HepG2 (cell line): ENCODE results near the gene TMEM86B. TPM values are rescaled to one million over a fixed set of nuclear protein-coding genes. Genes with fewer than 3 reads are reported as not detected.

Experiments used
- CENPBD1 ChIP-seq: sonication (generic); formaldehyde crosslinking; IDR thresholded peaks from 2 replicates; pipeline ENCODE4 v1.8.0; 2022; ENCODE audit warnings: missing genetic modification reagents, low read depth, mild to moderate bottlenecking, borderline replicate concordance
- HDAC1 ChIP-seq: sonication (generic); formaldehyde crosslinking; IDR thresholded peaks from 2 replicates; pipeline ENCODE4 v1.5.1; 2020; ENCODE audit warnings: mild to moderate bottlenecking, missing genetic modification reagents
- PHB2 ChIP-seq: fragments of 450-650 bp; IDR thresholded peaks from 2 replicates; pipeline ENCODE4 v1.6.1; 2018; ENCODE audit not compliant: partially characterized antibody
- TFAP4 ChIP-seq: sonication (generic); IDR thresholded peaks from 2 replicates; pipeline ENCODE4 v1.6.1; 2016; ENCODE audit warnings: low read depth, borderline replicate concordance
- XBP1 ChIP-seq: sonication (generic); formaldehyde crosslinking; IDR thresholded peaks from 2 replicates; pipeline ENCODE4 v1.5.0; 2020; ENCODE audit warnings: missing genetic modification reagents
- ZFX ChIP-seq: sonication (generic); formaldehyde crosslinking; IDR thresholded peaks from 2 replicates; pipeline ENCODE4 v1.4.0; 2020; ENCODE audit warnings: mild to moderate bottlenecking, low read depth, missing genetic modification reagents, moderate library complexity
- ZNF512 ChIP-seq: sonication (generic); formaldehyde crosslinking; IDR thresholded peaks from 2 replicates; pipeline ENCODE4 v1.4.0; 2020; ENCODE audit warnings: mild to moderate bottlenecking, missing genetic modification reagents
- ZNF747 ChIP-seq: sonication (generic); formaldehyde crosslinking; IDR thresholded peaks from 2 replicates; pipeline ENCODE4 v1.8.1; 2023; ENCODE audit warnings: missing genetic modification reagents, mild to moderate bottlenecking, borderline replicate concordance
- polyA plus RNA-seq, 8 experiments: library from polyadenylated mRNA; depleted of rRNA in 3 of 8; stranded (reverse) in 7 of 8; unstranded in 1 of 8; fragments of >200 nt; fragmentation: Illumina TruSeq in 4 of 8; extraction: Trizol in 4 of 8; gene quantifications; 2 replicates each; pipeline versions ENCODE4 v1.2.1 to v1.2.3, GENCODE V29; 2011 to 2016; ENCODE audit warnings: low read depth in 4 of 8, missing spikeins in 1 of 8, mixed read lengths in 1 of 8; ENCODE audit not compliant: insufficient read depth in 1 of 8
- total RNA-seq, 5 experiments: library from RNA; depleted of rRNA; stranded (reverse); fragments of >200 nt; fragmentation: Illumina TruSeq; extraction: Trizol; gene quantifications; 2 replicates each; pipeline ENCODE4 v1.2.3, GENCODE V29; 2016; ENCODE audit warnings: low read depth in 1 of 5
- TF ChIP-seq, protein P1 (sequence below): sonication (generic); formaldehyde crosslinking; IDR thresholded peaks from 2 replicates; pipeline ENCODE4 v1.4.0; 2020; ENCODE audit warnings: missing genetic modification reagents, borderline replicate concordance
- TF ChIP-seq, protein P2 (sequence below): sonication (generic); formaldehyde crosslinking; IDR thresholded peaks from 2 replicates; pipeline ENCODE4 v1.5.0; 2020; ENCODE audit warnings: mild to moderate bottlenecking, missing genetic modification reagents, borderline replicate concordance
- TF ChIP-seq, protein P3 (sequence below): sonication (generic); formaldehyde crosslinking; IDR thresholded peaks from 2 replicates; pipeline ENCODE4 v1.5.1; 2020; ENCODE audit warnings: mild to moderate bottlenecking, moderate library complexity, missing genetic modification reagents

TMEM86B gene
- total and polyA plus RNA-seq, 2 of the 13 experiments (the other 11 are each of a cell fraction or from before 2014, with no cell fraction given) = 7.7 to 9.6 TPM

GRCh38 chr19:55208880-55209692 lies 19.5 kb downstream of the TMEM86B start, which contains the start of gene PTPRH (continued):
- TF ChIP-seq, protein P1, sequence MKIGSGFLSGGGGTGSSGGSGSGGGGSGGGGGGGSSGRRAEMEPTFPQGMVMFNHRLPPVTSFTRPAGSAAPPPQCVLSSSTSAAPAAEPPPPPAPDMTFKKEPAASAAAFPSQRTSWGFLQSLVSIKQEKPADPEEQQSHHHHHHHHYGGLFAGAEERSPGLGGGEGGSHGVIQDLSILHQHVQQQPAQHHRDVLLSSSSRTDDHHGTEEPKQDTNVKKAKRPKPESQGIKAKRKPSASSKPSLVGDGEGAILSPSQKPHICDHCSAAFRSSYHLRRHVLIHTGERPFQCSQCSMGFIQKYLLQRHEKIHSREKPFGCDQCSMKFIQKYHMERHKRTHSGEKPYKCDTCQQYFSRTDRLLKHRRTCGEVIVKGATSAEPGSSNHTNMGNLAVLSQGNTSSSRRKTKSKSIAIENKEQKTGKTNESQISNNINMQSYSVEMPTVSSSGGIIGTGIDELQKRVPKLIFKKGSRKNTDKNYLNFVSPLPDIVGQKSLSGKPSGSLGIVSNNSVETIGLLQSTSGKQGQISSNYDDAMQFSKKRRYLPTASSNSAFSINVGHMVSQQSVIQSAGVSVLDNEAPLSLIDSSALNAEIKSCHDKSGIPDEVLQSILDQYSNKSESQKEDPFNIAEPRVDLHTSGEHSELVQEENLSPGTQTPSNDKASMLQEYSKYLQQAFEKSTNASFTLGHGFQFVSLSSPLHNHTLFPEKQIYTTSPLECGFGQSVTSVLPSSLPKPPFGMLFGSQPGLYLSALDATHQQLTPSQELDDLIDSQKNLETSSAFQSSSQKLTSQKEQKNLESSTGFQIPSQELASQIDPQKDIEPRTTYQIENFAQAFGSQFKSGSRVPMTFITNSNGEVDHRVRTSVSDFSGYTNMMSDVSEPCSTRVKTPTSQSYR (CRISPR knock-in tag) = peak; percentile 26; the same call in 1 of the 2 replicates
- TF ChIP-seq ZNF512 (no peak), PHB2 (no peak), HDAC1 (CRISPR knock-in tag) (peak; percentile 29; the same call in 1 of the 2 replicates), ZNF747 (CRISPR knock-in tag) (no peak), TFAP4 (peak; percentile 60; the same call in 1 of the 2 replicates), XBP1 (no peak), ZFX (peak; percentile 25; the same call in 1 of the 2 replicates), CENPBD1 (CRISPR knock-in tag) (no peak)
- TF ChIP-seq, protein P2, sequence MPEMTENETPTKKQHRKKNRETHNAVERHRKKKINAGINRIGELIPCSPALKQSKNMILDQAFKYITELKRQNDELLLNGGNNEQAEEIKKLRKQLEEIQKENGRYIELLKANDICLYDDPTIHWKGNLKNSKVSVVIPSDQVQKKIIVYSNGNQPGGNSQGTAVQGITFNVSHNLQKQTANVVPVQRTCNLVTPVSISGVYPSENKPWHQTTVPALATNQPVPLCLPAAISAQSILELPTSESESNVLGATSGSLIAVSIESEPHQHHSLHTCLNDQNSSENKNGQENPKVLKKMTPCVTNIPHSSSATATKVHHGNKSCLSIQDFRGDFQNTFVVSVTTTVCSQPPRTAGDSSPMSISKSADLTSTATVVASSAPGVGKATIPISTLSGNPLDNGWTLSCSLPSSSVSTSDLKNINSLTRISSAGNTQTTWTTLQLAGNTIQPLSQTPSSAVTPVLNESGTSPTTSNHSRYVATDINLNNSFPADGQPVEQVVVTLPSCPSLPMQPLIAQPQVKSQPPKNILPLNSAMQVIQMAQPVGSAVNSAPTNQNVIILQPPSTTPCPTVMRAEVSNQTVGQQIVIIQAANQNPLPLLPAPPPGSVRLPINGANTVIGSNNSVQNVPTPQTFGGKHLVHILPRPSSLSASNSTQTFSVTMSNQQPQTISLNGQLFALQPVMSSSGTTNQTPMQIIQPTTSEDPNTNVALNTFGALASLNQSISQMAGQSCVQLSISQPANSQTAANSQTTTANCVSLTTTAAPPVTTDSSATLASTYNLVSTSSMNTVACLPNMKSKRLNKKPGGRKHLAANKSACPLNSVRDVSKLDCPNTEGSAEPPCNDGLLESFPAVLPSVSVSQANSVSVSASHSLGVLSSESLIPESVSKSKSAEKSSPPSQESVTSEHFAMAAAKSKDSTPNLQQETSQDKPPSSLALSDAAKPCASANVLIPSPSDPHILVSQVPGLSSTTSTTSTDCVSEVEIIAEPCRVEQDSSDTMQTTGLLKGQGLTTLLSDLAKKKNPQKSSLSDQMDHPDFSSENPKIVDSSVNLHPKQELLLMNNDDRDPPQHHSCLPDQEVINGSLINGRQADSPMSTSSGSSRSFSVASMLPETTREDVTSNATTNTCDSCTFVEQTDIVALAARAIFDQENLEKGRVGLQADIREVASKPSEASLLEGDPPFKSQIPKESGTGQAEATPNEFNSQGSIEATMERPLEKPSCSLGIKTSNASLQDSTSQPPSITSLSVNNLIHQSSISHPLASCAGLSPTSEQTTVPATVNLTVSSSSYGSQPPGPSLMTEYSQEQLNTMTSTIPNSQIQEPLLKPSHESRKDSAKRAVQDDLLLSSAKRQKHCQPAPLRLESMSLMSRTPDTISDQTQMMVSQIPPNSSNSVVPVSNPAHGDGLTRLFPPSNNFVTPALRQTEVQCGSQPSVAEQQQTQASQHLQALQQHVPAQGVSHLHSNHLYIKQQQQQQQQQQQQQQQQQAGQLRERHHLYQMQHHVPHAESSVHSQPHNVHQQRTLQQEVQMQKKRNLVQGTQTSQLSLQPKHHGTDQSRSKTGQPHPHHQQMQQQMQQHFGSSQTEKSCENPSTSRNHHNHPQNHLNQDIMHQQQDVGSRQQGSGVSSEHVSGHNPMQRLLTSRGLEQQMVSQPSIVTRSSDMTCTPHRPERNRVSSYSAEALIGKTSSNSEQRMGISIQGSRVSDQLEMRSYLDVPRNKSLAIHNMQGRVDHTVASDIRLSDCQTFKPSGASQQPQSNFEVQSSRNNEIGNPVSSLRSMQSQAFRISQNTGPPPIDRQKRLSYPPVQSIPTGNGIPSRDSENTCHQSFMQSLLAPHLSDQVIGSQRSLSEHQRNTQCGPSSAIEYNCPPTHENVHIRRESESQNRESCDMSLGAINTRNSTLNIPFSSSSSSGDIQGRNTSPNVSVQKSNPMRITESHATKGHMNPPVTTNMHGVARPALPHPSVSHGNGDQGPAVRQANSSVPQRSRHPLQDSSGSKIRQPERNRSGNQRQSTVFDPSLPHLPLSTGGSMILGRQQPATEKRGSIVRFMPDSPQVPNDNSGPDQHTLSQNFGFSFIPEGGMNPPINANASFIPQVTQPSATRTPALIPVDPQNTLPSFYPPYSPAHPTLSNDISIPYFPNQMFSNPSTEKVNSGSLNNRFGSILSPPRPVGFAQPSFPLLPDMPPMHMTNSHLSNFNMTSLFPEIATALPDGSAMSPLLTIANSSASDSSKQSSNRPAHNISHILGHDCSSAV (CRISPR knock-in tag) = no peak
- TF ChIP-seq, protein P3, sequence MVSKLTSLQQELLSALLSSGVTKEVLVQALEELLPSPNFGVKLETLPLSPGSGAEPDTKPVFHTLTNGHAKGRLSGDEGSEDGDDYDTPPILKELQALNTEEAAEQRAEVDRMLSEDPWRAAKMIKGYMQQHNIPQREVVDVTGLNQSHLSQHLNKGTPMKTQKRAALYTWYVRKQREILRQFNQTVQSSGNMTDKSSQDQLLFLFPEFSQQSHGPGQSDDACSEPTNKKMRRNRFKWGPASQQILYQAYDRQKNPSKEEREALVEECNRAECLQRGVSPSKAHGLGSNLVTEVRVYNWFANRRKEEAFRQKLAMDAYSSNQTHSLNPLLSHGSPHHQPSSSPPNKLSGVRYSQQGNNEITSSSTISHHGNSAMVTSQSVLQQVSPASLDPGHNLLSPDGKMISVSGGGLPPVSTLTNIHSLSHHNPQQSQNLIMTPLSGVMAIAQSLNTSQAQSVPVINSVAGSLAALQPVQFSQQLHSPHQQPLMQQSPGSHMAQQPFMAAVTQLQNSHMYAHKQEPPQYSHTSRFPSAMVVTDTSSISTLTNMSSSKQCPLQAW (CRISPR knock-in tag) = no peak
